PFSK-1 (cell line): ENCODE results near the gene MYOG.

ENCODE experiments used
- POLR2AphosphoS5 ChIP-seq: IDR thresholded peaks from 2 replicates; pipeline ENCODE4 v1.6.1; 2012; ENCODE audit warnings: low read depth, mild to moderate bottlenecking, control low read depth, low read length, moderate library complexity
- REST ChIP-seq, 2 experiments: IDR thresholded peaks; 2 replicates each; pipeline versions ENCODE4 v1.6.1 to v1.8.0; 2011 to 2012; ENCODE audit warnings: low read depth in 2 of 2, low read length in 2 of 2, control low read depth in 1 of 2, inconsistent platforms in 1 of 2, mild to moderate bottlenecking in 1 of 2, moderate library complexity in 1 of 2; ENCODE audit not compliant: insufficient read depth in 1 of 2

- no peak for TF ChIP-seq POLR2AphosphoS5
- TF ChIP-seq REST (IDR thresholded peaks at IDR 0.05; ENCODE audit: insufficient read depth in 1 of 2, low read depth in 2 of 2, low read length in 2 of 2), result no peak
Observed at GRCh38 chr1:203121186-203122015, 35.6 kb upstream of the MYOG start.
